MM.1S (cell line): Measurements from ENCODE around the gene UHRF1.

Source experiments
- DNase-seq: peaks from one replicate; pipeline ENCODE4 v3.0.0-alpha.2; 2015
- H2AFZ ChIP-seq: fragments of 300-600 bp; sonication (generic); 2 replicates; pipeline ENCODE4 v1.6.0; 2016; ENCODE audit warnings: antibody characterized with exemption, low read length
- H3F3A ChIP-seq: fragments of 300-600 bp; sonication (generic); 2 replicates; pipeline ENCODE4 v1.6.1; 2016; ENCODE audit warnings: mild to moderate bottlenecking, antibody characterized with exemption, low read length, moderate library complexity, mixed read lengths; ENCODE audit not compliant: insufficient read depth
- H3K27ac ChIP-seq: fragments of 300-600 bp; sonication (generic); 2 replicates; pipeline ENCODE4 v1.5.1; 2016; ENCODE audit warnings: mild to moderate bottlenecking, low read length
- H3K27me3 ChIP-seq: fragments of 300-600 bp; sonication (generic); replicated peaks from 2 replicates; pipeline ENCODE4 v1.6.0; 2016; ENCODE audit warnings: low read length; ENCODE audit not compliant: insufficient read depth
- H3K36me3 ChIP-seq: fragments of 300-600 bp; sonication (generic); replicated peaks from 2 replicates; pipeline ENCODE4 v1.6.1; 2016; ENCODE audit warnings: mild to moderate bottlenecking, low read length, mixed read lengths; ENCODE audit not compliant: insufficient read depth
- H3K4me1 ChIP-seq: fragments of 300-600 bp; sonication (generic); 2 replicates; pipeline ENCODE4 v1.6.1; 2016; ENCODE audit warnings: low read length, mixed read lengths
- H3K4me2 ChIP-seq: fragments of 300-600 bp; sonication (generic); 2 replicates; pipeline ENCODE4 v1.6.0; 2016; ENCODE audit warnings: low read depth, low read length
- H3K4me3 ChIP-seq: fragments of 300-600 bp; sonication (generic); 2 replicates; pipeline ENCODE4 v1.5.1; 2016; ENCODE audit warnings: low read length, mixed read lengths
- H3K79me2 ChIP-seq: fragments of 300-600 bp; sonication (generic); 2 replicates; pipeline ENCODE4 v1.6.1; 2016; ENCODE audit warnings: mixed run types, low read length, mixed read lengths
- H3K9ac ChIP-seq: fragments of 300-600 bp; sonication (generic); 2 replicates; pipeline ENCODE4 v1.6.1; 2016; ENCODE audit warnings: low read length, mixed read lengths
- H3K9me2 ChIP-seq: fragments of 300-600 bp; sonication (generic); replicated peaks from 2 replicates; pipeline ENCODE4 v1.6.1; 2016; ENCODE audit warnings: mild to moderate bottlenecking, low read length, mixed read lengths; ENCODE audit not compliant: insufficient read depth
- H3K9me3 ChIP-seq: fragments of 300-600 bp; sonication (generic); replicated peaks from 2 replicates; pipeline ENCODE4 v1.6.1; 2016; ENCODE audit warnings: mild to moderate bottlenecking, low read length, mixed read lengths; ENCODE audit not compliant: insufficient read depth
- H4K20me1 ChIP-seq: fragments of 300-600 bp; sonication (generic); 2 replicates; pipeline ENCODE4 v1.6.1; 2016; ENCODE audit warnings: mild to moderate bottlenecking, low read length, moderate library complexity, mixed read lengths; ENCODE audit not compliant: insufficient read depth
- EZH2 ChIP-seq: fragments of 300-600 bp; sonication (generic); optimal IDR thresholded peaks from 2 replicates; pipeline ENCODE3; 2017; ENCODE audit warnings: low read depth, mild to moderate bottlenecking, antibody characterized with exemption, low read length, mixed read lengths
- EZH2phosphoT487 ChIP-seq: fragments of 300-600 bp; sonication (generic); IDR thresholded peaks from 2 replicates; pipeline ENCODE4 v1.6.1; 2018; ENCODE audit warnings: antibody characterized with exemption, low read length
- TF ChIP-seq, protein P1 (sequence below): fragments of 300-600 bp; sonication (generic); IDR thresholded peaks from 2 replicates; pipeline ENCODE4 v1.5.1; 2016; ENCODE audit warnings: antibody characterized with exemption, low read length, mixed read lengths

UHRF1 gene

DNA sequence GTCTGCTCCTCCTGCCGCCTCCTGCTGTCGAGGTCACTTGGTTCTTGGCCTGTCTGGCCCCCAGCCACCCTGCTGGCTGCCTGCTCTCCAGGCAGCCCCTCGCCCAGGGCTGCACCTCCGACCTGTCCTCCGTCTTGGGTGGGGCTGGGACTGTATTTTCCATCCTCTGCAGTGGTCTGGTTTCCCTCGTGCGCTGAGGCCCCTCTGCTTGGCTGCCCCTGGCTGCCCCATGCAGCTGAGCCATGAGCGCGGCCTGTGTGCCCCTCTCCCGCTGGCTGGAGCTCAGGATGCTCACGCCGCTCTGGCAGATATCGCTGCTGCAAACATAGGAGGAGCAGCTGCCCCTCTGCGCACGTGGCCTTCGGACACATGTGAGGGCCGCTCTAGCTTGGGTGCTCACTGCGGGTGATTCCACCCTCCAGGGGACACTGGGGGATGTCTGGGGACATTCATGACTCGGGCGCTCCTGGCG is 14.0 kb downstream of the UHRF1 start:
- TF ChIP-seq EZH2phosphoT487, result no peak
- TF ChIP-seq, protein P1, sequence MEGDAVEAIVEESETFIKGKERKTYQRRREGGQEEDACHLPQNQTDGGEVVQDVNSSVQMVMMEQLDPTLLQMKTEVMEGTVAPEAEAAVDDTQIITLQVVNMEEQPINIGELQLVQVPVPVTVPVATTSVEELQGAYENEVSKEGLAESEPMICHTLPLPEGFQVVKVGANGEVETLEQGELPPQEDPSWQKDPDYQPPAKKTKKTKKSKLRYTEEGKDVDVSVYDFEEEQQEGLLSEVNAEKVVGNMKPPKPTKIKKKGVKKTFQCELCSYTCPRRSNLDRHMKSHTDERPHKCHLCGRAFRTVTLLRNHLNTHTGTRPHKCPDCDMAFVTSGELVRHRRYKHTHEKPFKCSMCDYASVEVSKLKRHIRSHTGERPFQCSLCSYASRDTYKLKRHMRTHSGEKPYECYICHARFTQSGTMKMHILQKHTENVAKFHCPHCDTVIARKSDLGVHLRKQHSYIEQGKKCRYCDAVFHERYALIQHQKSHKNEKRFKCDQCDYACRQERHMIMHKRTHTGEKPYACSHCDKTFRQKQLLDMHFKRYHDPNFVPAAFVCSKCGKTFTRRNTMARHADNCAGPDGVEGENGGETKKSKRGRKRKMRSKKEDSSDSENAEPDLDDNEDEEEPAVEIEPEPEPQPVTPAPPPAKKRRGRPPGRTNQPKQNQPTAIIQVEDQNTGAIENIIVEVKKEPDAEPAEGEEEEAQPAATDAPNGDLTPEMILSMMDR, result no peak
- peaks cover 95% of the 10 kb centered on the region for H3K79me2 ChIP-seq

DNA sequence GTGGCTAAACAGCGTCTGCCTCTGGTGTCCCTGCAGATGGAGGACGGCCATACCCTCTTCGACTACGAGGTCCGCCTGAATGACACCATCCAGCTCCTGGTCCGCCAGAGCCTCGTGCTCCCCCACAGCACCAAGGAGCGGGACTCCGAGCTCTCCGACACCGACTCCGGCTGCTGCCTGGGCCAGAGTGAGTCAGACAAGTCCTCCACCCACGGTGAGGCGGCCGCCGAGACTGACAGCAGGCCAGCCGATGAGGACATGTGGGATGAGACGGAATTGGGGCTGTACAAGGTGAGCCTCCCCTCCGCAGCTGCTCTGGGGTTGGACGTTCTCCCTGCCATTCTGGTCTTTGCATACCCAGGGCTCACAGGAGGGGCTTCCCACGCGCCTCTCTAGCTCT is 19.9 kb downstream of the UHRF1 start:
- Histone ChIP-seq H3K4me3 (no peak overlapping the region), H3K9ac (no peak overlapping the region), H3K9me3 (no peaks in the 10 kb centered on the region), H2AFZ (no peak overlapping the region), H3K4me1 (no peaks in the 10 kb centered on the region), H3K4me2 (no peak overlapping the region), H3K36me3 (peaks cover 11% of the 10 kb centered on the region), H3K9me2 (no peaks in the 10 kb centered on the region), H3K79me2 (peaks cover 76% of the 10 kb centered on the region), H4K20me1 (peaks cover 5% of the 10 kb centered on the region; the same call in 1 of the 2 replicates), H3K27ac (no peak overlapping the region), H3F3A (no peaks in the 10 kb centered on the region), H3K27me3 (no peaks in the 10 kb centered on the region)
- TF ChIP-seq EZH2phosphoT487 (no peak), EZH2 (no peak)
- TF ChIP-seq, protein P1, result no peak
- DNase-seq, result no peak

More for the DNA sequence above, 14.0 kb downstream of the UHRF1 start:
- Histone ChIP-seq H3K27ac (no peak overlapping the region), H3F3A (no peaks in the 10 kb centered on the region; the same call in 1 of the 2 replicates), H4K20me1 (peaks cover 21% of the 10 kb centered on the region), H2AFZ (no peak overlapping the region), H3K9me3 (no peaks in the 10 kb centered on the region), H3K4me2 (no peak overlapping the region), H3K4me3 (no peak overlapping the region), H3K4me1 (no peaks in the 10 kb centered on the region), H3K9me2 (no peaks in the 10 kb centered on the region), H3K9ac (no peak overlapping the region), H3K36me3 (peaks cover 10% of the 10 kb centered on the region; the same call in 1 of the 2 replicates), H3K27me3 (no peaks in the 10 kb centered on the region)
- DNase-seq, result no peak

DNA sequence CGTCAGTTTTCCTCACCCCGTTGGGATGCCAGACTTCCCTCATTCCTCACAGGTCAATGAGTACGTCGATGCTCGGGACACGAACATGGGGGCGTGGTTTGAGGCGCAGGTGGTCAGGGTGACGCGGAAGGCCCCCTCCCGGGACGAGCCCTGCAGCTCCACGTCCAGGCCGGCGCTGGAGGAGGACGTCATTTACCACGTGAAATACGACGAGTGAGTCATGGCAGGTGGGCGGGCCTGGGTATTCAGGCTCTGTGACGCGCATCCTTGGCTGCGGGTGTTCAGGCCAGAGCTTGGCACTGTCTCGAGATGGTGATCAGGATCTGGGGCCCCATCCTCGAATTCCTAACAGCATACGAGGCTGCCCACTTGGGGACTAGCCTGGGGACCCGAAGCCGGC is 21.4 kb downstream of the UHRF1 start:
- TF ChIP-seq, protein P1, result no peak
- TF ChIP-seq EZH2phosphoT487, result no peak
- no peak for TF ChIP-seq EZH2
- no peak overlapping the region for H3K27ac ChIP-seq
- no peaks in the 10 kb centered on the region for H3F3A ChIP-seq
- H3K4me1 ChIP-seq, result no peaks in the 10 kb centered on the region
- H2AFZ ChIP-seq, result no peak overlapping the region
- H3K9me3 ChIP-seq, result no peaks in the 10 kb centered on the region
- H3K9ac ChIP-seq, result no peak overlapping the region
- H3K79me2 ChIP-seq, result peaks cover 68% of the 10 kb centered on the region
- H3K4me2 ChIP-seq, result no peak overlapping the region
- no peaks in the 10 kb centered on the region for H3K27me3 ChIP-seq
- no peak overlapping the region for H3K4me3 ChIP-seq
- no peak for DNase-seq
- H4K20me1 ChIP-seq, result peaks cover 9% of the 10 kb centered on the region
- no peaks in the 10 kb centered on the region for H3K9me2 ChIP-seq
- H3K36me3 ChIP-seq, result peaks cover 16% of the 10 kb centered on the region
